Mucosa of gallbladder (tissue), 1 donor: Measurements from ENCODE around the gene ARHGEF9. TPM values are rescaled to one million over a fixed set of nuclear protein-coding genes. Genes with fewer than 3 reads are reported as not detected.

ENCODE experiments used
- DNase-seq: peaks from one replicate; pipeline ENCODE4 v3.0.0-alpha.2; 2020; ENCODE audit warnings: low spot score
- total RNA-seq: library from RNA; stranded (reverse); gene quantifications from one replicate; pipeline ENCODE4 v1.2.1, GENCODE V29; 2021
- donor health status: DM: no; HTN: no; CAD: no.

The ARHGEF9 gene
- total RNA-seq, 1 donor from 2014 or later, result 28.0 TPM

DNA sequence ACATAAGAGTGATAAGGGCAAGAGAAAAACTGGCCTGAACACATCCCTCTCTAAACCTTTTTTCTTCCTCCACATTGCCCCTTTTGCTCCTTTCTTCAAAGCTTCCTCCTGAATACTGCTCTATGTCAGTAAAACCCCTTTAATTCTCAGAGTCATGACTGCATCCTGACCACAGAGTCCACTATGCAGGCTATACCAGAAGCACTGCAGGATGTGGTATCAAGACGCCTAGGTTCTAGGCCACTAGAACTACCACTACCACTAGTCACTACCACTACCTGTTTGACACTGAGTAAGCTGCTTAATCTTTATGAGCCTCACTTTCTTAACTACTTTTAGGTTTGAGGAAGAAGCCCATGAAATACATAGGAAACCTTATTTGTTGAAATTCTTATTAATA, 38.7 kb downstream of the ARHGEF9 start:
- DNase-seq, result no peak

DNA sequence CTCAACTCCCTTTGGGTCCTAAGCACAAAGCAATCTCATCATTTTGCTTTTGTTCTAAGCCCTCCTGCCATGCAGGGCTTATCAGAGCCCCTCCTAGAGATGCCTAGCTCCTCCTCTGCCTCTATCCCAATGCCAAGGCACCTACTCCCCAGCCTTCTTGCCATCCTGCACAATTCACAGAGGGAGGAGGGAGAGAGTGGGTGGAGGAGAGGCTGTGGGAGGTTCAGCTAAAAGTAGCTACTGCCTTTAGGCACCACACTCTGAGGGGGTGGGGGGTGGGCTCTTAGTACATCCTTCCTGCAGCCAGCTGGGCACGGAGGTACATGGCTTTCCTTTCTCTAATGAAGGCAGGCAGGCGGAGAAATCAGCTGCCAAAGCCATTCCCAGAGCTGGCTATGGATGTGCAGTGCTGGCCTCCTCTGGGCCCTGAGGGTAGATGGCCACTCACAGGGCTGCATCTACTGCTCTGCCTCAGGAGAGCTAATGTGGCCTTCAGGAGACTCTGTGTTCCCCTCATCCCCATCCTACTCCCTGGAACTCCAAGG, 40.1 kb downstream of the ARHGEF9 start:
- no peak for DNase-seq

DNA sequence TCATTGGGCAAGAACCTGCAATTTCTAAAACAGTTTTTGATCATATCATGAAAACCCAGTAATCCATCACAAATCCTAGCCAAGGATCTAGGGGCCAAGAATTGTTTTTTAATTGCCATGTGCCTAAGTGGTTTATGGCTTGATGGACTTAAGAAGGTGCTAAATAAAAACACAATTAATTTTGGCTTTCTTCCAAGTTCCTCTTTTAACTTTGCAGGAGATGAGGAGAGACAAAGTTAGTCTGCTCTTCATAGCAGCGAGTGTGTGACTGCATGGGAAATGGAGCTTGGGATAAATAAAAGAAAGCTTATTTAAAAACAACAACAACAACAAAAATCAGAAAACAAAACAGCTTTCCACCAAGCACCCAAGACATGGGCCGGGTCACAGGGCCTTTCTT, 41.4 kb downstream of the ARHGEF9 start:
- DNase-seq, result no peak

DNA sequence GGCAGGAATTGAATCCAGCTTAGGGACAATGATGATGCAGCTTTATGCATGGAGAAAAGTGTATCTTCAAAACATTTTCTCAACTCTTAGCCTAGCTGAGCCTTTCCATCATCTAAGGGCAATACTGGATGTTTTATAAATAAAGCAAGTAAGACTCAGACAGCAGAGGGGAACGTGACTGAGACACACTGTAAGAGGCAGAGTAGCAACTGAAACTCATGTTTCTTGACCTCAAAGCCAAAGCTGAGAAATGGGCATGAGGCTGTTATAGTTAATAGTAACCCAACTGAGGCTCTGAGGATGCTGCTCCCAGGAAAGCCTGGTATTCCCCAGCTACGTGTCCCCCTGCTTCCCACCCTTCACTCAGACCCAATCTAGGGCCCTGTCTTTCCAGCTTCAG, 44.6 kb downstream of the ARHGEF9 start:
- DNase-seq, result no peak

- DNase-seq, result no peak
Observed at GRCh38 chrX:63739885-63740284, 45.1 kb downstream of the ARHGEF9 start.

DNA sequence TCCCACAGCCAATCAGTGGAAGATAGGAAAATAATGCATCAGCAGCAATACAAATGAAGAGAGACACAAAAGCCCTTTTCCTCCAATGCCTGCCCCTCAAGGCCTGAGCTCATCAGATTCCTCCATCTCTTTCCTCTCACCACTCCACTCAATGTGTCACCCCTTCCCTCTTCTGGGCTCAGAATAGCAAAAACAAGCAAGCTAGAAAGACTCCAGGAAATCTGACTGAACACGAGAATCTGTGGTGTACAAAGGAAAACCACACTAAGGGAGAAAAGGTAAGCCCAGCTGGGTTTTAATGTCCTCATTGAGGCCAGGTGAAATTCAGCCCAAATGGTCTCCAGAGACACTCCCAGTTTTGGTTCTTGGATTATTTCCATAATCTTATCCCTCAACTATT, 46.3 kb downstream of the ARHGEF9 start:
- no peak for DNase-seq

DNA sequence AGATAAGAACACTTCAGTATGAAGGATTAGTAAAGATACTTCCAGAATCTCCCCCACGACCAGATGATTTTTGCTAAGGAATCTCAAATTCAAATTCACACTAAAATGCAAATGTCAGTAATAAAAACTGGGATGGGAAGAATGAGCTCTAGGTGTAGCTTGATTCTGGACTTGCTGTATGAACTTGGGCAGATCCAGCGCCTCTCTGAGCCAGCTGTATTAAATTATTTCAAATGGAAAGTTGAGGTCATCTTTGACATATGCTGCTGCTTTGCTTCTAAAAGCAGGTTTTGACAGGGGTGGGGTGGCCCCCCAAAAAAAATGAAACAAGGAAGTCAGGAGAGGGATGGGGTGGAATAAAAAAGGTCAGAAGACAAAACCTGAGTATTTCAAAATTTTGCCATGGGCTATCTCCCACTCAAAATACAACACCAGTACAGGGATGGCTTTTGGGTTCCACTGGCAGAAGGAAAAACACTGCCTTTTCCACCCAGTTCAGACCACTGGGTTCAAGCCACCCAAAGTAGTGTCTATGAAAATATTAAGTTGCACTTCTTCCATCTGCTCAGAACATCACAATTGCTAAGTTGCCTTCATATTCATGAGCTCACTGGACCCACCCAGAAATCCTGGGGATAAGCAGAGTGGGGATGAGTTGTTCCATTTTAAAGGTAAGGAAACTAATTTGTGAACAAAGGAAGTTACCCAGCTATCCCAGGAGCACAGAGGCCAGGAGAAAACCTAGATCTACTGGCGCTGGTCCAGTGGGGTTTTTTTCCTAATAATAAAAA, 47.7 kb downstream of the ARHGEF9 start:
- no peak for DNase-seq

- no peak for DNase-seq
Observed at GRCh38 chrX:63735882-63736281, 49.1 kb downstream of the ARHGEF9 start.

GRCh38 chrX:63720293-63720692, 64.7 kb downstream of the ARHGEF9 start:
- DNase-seq, result no peak

DNA sequence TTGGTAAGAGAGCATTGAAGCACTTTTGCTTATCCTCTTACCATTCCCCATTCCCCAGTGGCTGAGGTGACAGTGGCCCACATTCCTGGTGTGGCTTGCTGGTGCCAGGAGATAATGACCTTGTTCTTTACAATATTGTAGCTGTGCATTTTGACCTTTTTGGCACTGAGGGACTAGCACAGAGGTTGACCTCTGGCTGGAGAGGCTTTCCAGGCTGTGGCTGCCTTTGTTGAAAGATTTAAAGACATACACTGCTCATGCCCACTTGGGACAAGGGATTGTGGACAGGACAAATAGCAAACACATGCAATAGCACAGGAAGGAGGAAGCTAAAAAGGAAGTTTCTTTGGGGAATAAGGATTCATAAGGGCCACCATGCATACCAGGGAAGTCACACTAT, 65.4 kb downstream of the ARHGEF9 start:
- no peak for DNase-seq

GRCh38 chrX:63718010-63718694, 66.9 kb downstream of the ARHGEF9 start:
- DNase-seq, result no peak

- DNase-seq, result no peak
Observed at GRCh38 chrX:63713526-63713925, 71.5 kb downstream of the ARHGEF9 start.

- no peak for DNase-seq
Observed at GRCh38 chrX:63708801-63709200, 76.2 kb downstream of the ARHGEF9 start.

GRCh38 chrX:63702556-63702955, 82.5 kb downstream of the ARHGEF9 start:
- no peak for DNase-seq

- no peak for DNase-seq
Observed at GRCh38 chrX:63686878-63687714, 97.9 kb downstream of the ARHGEF9 start.

GRCh38 chrX:63680423-63680822, 104.6 kb downstream of the ARHGEF9 start:
- no peak for DNase-seq

- DNase-seq, result no peak
Observed at GRCh38 chrX:63679432-63679831, 105.6 kb downstream of the ARHGEF9 start.

- DNase-seq, result no peak
Observed at GRCh38 chrX:63675716-63676115, 109.3 kb downstream of the ARHGEF9 start.

DNA sequence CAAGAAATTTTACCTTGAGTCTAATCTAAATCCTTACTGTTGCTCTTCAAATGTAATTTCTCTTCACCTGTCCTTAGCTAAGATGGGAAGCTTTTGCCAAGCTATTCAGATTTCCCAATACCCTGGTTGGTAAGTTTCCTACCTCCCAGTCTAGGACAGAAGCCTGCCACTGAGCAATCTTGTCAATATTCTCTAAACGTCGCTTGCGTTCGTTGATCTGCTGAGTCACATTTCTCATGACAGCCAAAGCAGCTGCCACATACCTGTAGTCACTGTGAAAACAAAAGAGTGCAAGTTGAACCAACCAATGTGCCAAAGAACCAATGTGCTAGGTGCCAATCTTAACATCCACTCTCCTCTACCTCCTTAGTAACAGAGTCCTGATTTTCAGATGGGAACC, 111.1 kb downstream of the ARHGEF9 start:
- DNase-seq, result no peak

- no peak for DNase-seq
Observed at GRCh38 chrX:63664741-63665140, 120.3 kb downstream of the ARHGEF9 start.

GRCh38 chrX:63664083-63664482, 120.9 kb downstream of the ARHGEF9 start:
- DNase-seq, result no peak

- no peak for DNase-seq
Observed at GRCh38 chrX:63661676-63662075, 123.3 kb downstream of the ARHGEF9 start.
